Middle frontal gyrus (tissue), 1 donor: ENCODE measurements around the gene PROSER2.

ENCODE experiments used
- DNase-seq: peaks from one replicate; pipeline ENCODE4 v3.0.0-alpha.2; 2015; ENCODE audit warnings: low spot score; ENCODE audit errors: extremely low spot score

Gene PROSER2, protein sequence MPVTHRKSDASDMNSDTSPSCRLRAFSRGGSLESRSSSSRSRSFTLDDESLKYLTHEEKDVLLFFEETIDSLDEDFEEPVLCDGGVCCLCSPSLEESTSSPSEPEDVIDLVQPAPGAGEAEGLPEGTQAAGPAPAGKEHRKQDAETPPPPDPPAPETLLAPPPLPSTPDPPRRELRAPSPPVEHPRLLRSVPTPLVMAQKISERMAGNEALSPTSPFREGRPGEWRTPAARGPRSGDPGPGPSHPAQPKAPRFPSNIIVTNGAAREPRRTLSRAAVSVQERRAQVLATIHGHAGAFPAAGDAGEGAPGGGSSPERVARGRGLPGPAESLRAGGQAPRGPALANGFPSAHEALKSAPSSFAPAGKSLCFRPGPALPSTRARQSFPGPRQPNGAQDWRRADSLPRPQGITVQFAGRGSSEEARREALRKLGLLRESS

DNA sequence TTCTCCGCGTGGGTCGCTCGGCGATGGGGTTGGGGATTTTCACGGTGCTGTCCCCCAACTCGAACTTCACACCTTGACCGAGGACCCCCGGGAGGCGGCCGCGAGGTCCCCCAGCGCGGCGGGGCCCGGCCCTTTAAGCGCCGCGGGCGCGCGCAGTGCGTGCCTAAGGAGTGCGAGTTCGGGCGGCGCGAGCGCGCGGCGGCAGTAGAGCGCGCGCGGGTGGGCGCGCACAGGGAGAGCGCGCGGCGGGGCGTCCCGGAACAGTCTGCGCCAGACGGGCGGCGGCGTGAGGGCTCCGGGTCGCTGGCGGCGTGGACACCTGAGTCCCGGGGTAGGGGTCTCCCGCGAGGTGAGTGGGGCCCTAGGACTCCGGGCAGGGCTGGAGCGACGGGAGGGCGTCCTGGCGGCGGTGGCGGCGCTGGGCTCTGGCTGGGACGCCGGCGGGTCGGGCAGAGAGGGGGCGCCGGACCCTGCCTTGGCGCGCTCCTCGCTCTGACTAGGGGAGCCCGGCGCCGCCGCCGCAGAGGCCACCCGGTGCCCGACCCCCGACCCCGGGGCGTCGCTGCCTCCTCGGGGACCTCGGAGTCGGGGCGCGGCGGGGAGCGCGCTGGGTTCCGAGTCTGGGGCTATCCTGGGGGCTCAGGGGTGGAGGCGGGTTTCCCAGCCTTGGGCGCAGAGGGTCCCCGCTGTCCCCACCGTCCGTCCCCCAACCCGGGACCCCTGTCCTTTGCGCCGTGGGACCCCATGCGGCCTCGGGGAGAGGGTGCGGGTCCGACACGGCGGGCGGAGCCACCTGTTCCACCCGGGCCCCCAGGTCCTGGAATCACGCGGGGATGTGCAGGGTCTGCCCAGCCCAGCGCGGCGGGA is at the start of gene PROSER2:
Gene PROSER2 (plus strand): TSS at position 235 of the 867 bp plus-strand sequence. CDS start 28,722 bp downstream, outside the sequence.
- no peak for DNase-seq

DNA sequence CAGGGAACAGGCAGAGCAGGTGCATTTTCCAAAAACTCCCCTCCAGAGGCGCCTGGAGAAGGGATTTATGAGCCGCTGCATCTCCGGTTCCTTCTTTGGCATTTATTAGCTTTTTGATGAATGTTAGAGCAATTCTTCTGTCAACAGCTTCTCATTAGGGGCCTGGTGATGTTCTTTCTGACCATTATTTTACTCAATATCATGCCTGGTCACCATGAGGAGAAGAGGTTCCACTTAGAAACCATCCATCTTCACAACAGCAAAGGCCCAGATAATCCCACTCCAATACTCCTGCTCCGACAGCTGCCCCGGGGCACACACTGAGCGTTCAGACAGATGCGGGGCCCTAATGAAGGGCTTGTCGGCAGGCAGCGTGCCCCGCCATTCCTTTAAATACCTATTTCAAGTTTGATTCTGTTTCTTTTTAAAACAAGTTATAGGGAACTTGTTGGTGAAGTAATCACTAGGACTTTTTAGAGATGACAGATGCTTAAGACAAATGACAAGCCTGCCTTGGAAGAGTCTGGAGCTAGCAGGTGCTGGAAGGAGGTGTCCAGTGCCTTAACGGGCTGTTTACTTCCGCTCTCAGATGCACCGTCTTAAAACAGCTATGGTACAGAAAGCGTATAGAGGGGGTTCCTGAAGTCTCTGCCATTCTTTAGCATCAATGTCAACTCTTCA is 49.3 kb upstream of the PROSER2 start:
- DNase-seq = no peak

DNA sequence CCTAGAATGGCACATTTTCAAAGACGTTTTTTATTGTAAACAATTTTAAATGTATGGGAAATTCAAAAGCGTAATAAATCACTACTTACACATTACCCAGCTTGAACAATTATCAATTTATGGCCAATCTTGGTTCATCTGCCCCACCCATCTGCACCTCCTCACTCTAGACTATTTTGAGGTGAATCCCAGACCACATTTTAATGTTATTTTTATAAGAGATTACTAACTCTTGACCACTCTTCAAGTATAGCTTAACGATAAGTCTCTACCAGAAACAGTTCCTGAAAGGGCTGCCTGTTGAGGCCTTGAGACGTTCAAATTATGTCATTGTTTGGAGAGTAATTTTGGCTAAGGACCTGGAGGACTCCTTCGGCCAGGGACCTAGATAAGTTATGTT is 47.7 kb upstream of the PROSER2 start:
- no peak for DNase-seq

DNA sequence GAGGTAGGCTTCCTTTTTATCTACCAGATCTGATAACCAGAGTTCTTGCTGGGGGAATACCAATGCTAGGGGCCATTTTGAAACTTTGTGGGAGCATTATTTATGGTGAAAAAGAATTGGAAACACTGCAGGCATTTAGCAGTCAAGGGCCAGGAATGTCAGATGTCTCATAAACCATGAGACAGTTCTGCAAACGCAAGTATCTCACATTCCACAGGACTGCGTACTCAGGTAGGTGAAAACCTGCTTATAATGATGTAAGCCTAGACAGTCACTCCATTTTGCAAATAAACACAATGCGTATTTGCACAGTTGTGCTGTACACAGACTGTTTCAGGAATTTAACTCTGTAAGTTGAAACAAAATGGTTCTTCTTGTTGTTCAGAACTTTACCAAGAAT is 47.1 kb upstream of the PROSER2 start:
- DNase-seq = no peak

DNA sequence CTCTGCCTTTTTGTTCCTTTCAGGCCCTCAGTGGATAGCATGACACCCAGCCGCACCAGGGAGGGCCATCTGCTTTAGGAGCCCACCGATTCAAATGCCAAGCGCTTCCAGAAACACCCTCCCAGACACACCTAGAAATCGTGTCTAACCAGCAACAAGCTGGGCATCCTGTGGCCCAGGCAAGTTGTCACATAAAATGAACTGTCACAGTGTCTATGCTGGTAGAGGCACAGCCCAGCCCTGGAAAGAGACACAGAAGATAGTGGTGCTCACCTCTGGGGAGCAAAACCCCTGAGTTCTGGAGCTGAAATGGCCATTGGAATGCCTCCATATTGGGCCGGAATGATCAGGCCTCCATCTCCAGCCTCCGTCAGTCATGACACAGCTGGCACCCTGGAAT is 42.0 kb upstream of the PROSER2 start:
- DNase-seq = no peak

DNA sequence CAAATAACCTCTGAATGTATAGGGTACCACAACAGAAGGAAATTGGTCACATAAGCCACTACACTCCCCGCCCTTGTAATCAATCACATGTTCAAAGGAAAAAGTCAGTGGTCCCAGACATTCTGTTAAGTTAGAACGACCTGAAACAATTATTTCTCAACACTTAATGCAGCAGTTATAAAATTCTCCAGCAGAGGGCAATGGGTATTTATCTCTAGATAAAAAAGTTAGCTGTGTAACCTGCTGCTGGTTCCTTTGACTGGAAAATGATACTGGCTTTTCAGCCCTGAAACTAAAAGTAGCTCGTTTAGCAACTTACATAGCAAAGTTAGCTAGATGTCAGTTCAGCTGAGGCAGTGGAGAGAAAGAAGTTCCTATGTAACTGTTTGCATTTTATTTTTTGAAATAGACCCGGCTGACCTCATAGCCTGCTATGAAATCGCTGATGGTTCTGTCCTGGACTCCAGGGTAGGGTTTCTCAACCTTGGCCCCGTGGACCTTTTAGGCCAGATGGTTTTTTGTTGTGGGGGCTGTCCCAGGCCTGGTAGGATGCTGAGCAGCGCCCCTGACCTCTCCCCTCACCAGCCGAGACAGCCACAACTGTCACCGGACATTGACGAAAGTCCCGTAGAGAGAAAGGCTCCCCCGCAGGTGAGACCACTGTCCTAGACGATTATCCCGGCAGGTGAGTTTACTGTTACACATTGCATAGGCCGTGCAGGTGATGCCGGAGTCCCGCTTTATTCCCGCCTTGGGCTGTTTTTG is 40.2 kb upstream of the PROSER2 start:
- DNase-seq = peak; percentile 18

DNA sequence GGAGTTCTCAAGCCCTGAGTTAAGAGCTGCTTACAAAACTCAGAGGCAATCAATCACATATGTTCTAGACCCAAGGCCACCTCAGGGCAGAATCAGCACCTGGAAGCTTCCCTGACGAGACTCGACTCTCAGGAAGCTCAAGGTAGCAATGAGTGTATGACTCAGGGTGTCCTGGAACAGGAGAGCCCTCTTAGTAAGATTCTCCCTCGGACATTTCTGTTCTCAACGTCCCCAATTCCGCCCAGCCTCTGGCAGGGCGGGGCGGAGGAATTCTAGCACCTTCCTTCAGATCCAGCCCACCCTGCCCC is 39.6 kb upstream of the PROSER2 start:
- no peak for DNase-seq

DNA sequence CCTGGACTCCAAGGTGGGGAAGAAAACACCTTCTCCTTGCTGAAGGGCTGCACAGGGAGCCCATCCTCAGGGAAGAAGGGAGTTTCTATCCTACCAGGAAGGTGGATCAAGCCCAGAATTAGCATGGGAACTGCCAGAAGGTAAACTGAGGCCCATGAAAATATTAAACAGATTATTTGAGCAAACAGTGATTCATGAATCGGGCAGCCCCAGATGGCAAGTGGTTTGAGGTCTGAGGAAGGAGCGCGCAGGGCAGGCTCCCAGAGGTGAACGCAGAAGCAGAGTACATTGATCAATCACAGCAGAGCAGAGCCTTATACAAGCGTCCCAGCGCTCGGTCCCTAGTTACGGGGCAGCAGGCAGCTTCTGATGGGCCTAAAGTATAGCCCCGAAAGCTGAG is 35.8 kb upstream of the PROSER2 start:
- DNase-seq = no peak

DNA sequence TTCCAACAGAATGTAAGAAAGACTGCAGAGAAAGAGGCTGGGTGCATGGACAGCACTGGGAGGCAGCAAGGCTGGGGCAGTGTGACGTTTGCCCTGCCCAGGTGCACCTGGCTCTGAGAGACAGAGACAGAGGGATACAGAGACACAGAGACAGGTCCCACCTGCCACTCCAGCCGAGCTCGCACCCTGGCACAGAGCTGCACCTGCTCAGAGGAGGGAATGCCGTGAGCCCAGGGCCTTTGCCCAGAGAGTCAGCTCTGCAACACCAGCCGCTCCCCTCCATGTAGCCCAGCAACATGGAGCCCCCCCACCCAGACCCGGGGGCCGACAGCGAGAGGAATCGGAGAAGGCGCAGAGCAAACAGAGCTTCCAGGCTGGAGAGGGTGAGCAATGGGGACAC is 35.3 kb upstream of the PROSER2 start:
- DNase-seq = no peak

GRCh38 chr10:11789306-11789705 is 33.9 kb upstream of the PROSER2 start:
- no peak for DNase-seq

DNA sequence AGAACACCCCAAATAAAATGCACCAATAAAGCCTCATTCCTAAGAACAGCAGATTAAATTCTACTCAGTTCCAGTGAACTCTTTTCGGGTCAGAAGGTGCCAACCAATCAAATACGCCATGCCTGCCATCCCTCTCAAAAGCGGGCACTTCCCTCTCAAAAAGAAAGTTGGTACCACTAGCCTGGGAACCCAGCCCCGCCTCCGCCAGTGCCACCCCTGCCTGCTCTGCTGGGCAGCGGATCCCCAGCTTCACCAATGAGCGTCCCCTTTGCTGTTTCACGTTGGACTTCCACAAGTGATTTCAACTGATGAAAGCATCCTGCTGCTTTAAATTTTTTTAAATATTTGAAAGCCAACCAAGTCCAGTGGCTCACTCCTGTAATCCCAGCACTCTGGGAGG is 33.2 kb upstream of the PROSER2 start:
- no peak for DNase-seq

- DNase-seq = no peak
Observed at GRCh38 chr10:11793762-11794479, 29.2 kb upstream of the PROSER2 start.

GRCh38 chr10:11794566-11794965 is 28.6 kb upstream of the PROSER2 start:
- DNase-seq = no peak

DNA sequence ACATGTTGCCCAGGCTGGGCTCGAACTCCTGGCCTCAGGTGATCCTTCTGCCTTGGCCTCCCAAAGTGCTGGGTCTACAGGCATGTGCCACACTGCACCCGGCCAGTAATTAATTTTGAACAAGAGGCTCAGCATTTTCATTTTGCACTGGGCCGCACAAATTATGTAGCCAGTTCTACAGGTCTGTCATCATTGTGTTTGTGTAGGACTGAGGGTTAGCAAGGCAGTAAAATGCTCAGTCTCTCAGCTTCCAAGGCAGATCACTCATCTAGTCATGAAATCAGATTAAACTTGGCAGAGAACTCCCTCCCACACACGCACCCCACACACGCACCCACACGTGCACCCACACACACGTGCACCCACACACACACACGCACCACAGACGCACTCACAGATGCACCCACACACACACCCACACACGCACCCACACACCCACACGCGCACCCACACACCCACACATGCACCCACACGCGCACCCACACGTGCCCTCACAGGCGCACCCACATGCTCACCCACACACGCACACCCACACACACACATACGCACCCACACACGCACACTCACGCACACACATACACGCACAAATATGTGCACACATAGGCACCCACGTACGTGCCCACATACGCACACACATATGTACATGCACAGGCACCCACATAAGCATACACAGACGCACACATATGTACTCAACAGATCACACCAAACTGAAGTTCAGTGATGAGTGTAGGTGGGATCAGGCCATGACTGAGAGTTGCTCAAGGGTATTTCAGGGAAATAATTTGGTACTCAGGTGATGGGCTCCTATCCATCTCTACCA is 27.8 kb upstream of the PROSER2 start:
- no peak for DNase-seq

- no peak for DNase-seq
Observed at GRCh38 chr10:11796474-11796873, 26.7 kb upstream of the PROSER2 start.

DNA sequence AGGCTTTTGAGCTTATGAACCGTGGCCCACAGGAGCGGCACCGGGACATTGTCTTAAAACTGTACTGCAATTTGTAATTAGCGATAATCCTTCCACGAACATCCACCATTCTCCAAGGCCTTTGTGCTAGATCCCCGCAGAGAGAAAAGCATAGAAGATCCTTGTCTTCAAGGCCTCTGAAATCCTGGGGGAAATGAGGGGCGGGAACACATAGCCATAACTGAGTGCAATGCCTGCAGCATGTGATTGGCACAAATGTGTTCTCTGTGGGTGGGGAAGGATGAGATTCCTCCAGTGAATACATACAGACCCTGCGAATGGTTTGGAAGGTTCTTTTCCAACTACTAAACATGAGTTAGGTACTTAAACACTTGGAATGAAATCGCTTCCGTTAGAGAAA is 25.9 kb upstream of the PROSER2 start:
- DNase-seq = no peak

DNA sequence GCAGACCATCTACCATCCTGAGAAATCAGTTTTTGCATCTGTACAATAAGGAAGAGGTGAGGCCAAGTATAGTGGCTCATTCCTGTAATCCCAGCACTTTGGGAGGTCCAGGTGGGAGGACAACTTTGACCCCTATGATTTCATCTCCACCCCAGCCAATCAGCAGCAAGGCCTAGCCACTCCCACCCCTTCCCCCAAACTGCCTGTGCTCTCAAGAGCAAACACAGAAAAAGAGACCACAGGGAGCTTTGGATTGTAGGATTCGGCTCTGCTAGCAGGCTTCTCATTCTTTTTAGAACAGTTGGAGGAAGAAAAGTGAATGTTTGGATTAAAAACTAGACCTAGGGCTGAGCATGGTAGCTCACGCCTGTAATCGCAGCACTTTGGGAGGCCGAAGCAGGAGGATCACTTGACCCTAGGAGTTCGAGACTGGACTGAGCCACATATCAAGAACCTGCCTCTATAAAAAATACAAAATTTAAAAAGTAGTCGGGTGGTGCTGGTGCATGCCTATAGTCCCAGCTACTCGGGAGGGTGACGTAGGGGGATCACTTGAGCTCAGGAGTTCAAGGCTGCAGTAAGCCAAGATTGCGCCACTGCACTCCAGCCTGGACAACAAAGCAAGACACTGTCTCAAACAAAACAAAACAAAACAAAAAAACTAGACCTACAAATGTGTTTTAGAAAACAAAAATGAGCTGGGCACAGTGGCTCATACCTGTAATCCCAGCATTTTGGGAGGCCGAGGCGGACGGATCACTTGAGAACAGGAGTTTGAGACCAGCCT is 25.1 kb upstream of the PROSER2 start:
- no peak for DNase-seq

GRCh38 chr10:11798845-11799735 is 24.1 kb upstream of the PROSER2 start:
- DNase-seq = no peak
